ENCODE data around the gene ENDOV.

GRCh38 chr17:80453998-80454556, 39.1 kb downstream of the ENDOV start:
- no peak for TF ChIP-seq CTCF (IDR thresholded peaks at IDR 0.05)
- TF ChIP-seq POLR2A (IDR thresholded peaks at IDR 0.05), result no peak
- no peak for TF ChIP-seq POLR2AphosphoS5 (IDR thresholded peaks at IDR 0.05)
- TF ChIP-seq EP300 (IDR thresholded peaks at IDR 0.05), result no peak

All from stomach (tissue), 4 donors.